Gastroesophageal sphincter (tissue), 4 donors: ENCODE measurements around the gene MTERF2. TPM values are rescaled to one million over a fixed set of nuclear protein-coding genes. Genes with fewer than 3 reads are reported as not detected.

ENCODE experiments used
- ATAC-seq: fragments of 150-250 bp; one replicate; pipeline ENCODE4 v1.9.1; 2016; ENCODE audit warnings: mild to moderate bottlenecking, moderate library complexity
- H3K27ac ChIP-seq, 4 donors: fragments of 200-600 bp; sonication (generic) in 3 of 4; 1 replicate in 3 of 4; 2 replicates in 1 of 4; pipeline ENCODE4 v1.5.1; 2016 to 2019
- H3K27me3 ChIP-seq: fragments of 200-600 bp; sonication (generic); one replicate; pipeline ENCODE4 v1.5.1; 2019
- H3K36me3 ChIP-seq, 2 donors: fragments of 200-600 bp; sonication (generic); one replicate each; pipeline ENCODE4 v1.5.1; 2019; ENCODE audit warnings: control low read depth in 1 of 2
- H3K4me1 ChIP-seq, 3 donors: fragments of 200-600 bp; sonication (generic); 1 replicate in 2 of 3; 2 replicates in 1 of 3; pipeline ENCODE4 v1.5.1; 2016 to 2019; ENCODE audit warnings: control low read depth in 2 of 3
- H3K4me3 ChIP-seq, 2 donors: fragments of 200-600 bp; sonication (generic); one replicate each; pipeline ENCODE4 v1.5.1; 2019; ENCODE audit warnings: mild to moderate bottlenecking in 1 of 2, moderate library complexity in 1 of 2
- H3K9me3 ChIP-seq, 3 donors: fragments of 200-600 bp; sonication (generic); one replicate each; pipeline ENCODE4 v1.5.1; 2017 to 2019; ENCODE audit warnings: control low read depth in 2 of 3
- EP300 ChIP-seq: sonication (generic); formaldehyde crosslinking; IDR thresholded peaks from one replicate; pipeline ENCODE4 v1.6.1; 2017; ENCODE audit warnings: antibody characterized with exemption, mild to moderate bottlenecking
- POLR2A ChIP-seq, 2 donors: fragments of 450-650 bp; IDR thresholded peaks; one replicate each; pipeline ENCODE4 v1.6.1; 2017; ENCODE audit warnings: antibody characterized with exemption in 2 of 2, mild to moderate bottlenecking in 2 of 2, moderate library complexity in 1 of 2
- POLR2AphosphoS5 ChIP-seq: sonication (generic); formaldehyde crosslinking; IDR thresholded peaks from one replicate; pipeline ENCODE4 v1.6.1; 2017; ENCODE audit warnings: antibody characterized with exemption
- WGBS, 2 donors: methylation state at CpG; one replicate each; pipeline ENCODE4 v1.1.5; 2018; ENCODE audit warnings: low coverage in 1 of 2; 5-methylcytosine and 5-hydroxymethylcytosine counted together
- total RNA-seq, 4 donors: library from RNA; depleted of rRNA; stranded (reverse); fragments of >200 nt; gene quantifications; one replicate each; pipeline ENCODE4 v1.1.0, GENCODE V29; 2016
- TF ChIP-seq, protein P1 (sequence below), 4 experiments: fragments of 200-600 bp in 2 of 4; fragments of 450-650 bp in 2 of 4; sonication (generic) in 1 of 4; IDR thresholded peaks; one replicate each; pipeline ENCODE4 v1.5.1; 2017 to 2019; ENCODE audit warnings: antibody characterized with exemption in 4 of 4, mild to moderate bottlenecking in 2 of 4, moderate library complexity in 2 of 4

MTERF2 gene
- total RNA-seq, 4 donors from 2014 or later, result 22.5 to 35.0 (median 29.4) TPM

DNA sequence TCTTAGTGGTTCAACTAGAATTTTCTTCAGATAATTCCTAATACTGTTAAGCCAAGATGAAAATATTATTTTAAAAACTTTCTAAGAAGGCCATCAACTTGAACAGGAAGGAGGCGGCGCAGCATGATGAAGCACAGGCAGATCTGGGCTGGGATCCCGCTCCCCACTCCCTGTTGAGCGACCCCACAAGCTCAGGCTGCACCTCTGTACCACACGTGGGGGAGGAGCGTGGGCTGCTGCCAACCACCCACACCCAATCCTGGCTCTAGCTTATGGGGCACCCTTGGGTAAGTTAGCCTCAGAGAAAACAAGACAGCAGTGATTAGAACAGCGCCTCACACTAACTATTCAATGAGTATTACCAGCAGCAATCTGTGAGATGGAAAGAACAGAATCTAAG is 6.0 kb downstream of the MTERF2 start:
- 57% methylated on average over 4 of the region's 7 CpGs; no CpG with 5 or more reads in 1 of the 2 donors for WGBS, 2 donors
- Histone ChIP-seq H3K36me3 (peaks cover 0 to 14% of the 10 kb centered on the region in 2 donors), H3K27me3 (no peaks in the 10 kb centered on the region), H3K4me3 (no peak overlapping the region), H3K9me3 (no peaks in the 10 kb centered on the region), H3K4me1 (peaks cover 16 to 92% (median 22%) of the 10 kb centered on the region in 3 donors), H3K27ac (peak overlapping the region in 3 of 4 donors; percentile 56 to 58 (median 56))
- no peak for ATAC-seq
- no peak for TF ChIP-seq POLR2A (IDR thresholded peaks at IDR 0.05)
- no peak for TF ChIP-seq EP300
- no peak for TF ChIP-seq POLR2AphosphoS5
- TF ChIP-seq, protein P1, sequence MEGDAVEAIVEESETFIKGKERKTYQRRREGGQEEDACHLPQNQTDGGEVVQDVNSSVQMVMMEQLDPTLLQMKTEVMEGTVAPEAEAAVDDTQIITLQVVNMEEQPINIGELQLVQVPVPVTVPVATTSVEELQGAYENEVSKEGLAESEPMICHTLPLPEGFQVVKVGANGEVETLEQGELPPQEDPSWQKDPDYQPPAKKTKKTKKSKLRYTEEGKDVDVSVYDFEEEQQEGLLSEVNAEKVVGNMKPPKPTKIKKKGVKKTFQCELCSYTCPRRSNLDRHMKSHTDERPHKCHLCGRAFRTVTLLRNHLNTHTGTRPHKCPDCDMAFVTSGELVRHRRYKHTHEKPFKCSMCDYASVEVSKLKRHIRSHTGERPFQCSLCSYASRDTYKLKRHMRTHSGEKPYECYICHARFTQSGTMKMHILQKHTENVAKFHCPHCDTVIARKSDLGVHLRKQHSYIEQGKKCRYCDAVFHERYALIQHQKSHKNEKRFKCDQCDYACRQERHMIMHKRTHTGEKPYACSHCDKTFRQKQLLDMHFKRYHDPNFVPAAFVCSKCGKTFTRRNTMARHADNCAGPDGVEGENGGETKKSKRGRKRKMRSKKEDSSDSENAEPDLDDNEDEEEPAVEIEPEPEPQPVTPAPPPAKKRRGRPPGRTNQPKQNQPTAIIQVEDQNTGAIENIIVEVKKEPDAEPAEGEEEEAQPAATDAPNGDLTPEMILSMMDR (IDR thresholded peaks at IDR 0.05), result no peak

DNA sequence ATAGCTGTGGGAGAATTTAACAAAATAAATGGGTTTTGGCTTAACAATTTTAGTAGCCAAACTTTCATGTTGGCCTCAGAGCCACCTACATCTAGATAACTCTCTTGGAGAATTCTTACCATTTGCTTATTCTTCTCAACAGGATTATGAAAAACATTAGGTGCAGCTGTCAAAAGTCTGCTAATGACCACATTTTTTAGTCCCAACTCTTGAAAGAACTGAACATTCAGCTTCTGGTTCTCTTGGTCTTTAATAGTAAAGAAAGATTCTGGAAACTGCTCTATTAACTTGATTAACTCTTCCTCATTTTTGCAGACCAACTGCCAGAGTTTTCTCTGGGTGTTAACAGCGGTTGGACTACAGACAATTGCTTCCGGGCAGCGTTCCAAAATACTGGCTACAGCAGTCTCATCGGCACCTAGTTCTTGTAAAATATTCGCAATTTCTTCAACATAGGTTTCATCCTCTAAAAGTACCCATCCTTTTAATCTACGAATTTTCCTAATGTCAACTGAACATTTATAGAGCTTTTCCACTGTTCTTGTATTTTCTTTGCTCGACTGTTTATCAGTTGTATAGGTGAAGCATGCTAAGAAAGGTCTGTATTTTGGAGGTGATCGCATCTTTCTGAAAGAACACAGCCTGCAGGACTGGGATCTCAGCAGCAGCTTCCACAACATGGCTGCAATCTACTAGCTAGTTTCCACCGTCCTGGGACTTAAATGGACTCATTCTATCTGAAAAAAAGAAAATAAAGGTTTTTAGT is 8.7 kb downstream of the MTERF2 start:
- H3K4me3 ChIP-seq, result no peak overlapping the region
- ATAC-seq, result no peak
- no peaks in the 10 kb centered on the region for H3K9me3 ChIP-seq
- WGBS, 2 donors, result 8 to 24% methylated on average over 4 to 9 of the region's 9 CpGs
- TF ChIP-seq POLR2AphosphoS5, result no peak
- no peak for TF ChIP-seq POLR2A (IDR thresholded peaks at IDR 0.05)
- no peak for TF ChIP-seq EP300
- TF ChIP-seq, protein P1 (IDR thresholded peaks at IDR 0.05), result no peak
- H3K4me1 ChIP-seq, result peaks cover 13 to 93% (median 23%) of the 10 kb centered on the region in 3 donors
- no peaks in the 10 kb centered on the region for H3K27me3 ChIP-seq
- peak overlapping the region; percentile 48 to 56 (median 54) for H3K27ac ChIP-seq
- no peaks in the 10 kb centered on the region for H3K36me3 ChIP-seq

- Histone ChIP-seq H3K27me3 (no peaks in the 10 kb centered on the region), H3K27ac (peak overlapping the region in 2 of 4 donors; percentile 28 to 56), H3K4me3 (no peak overlapping the region), H3K36me3 (peaks cover 0 to 2% of the 10 kb centered on the region in 2 donors), H3K4me1 (peaks cover 13 to 99% (median 23%) of the 10 kb centered on the region in 3 donors), H3K9me3 (no peaks in the 10 kb centered on the region)
- TF ChIP-seq POLR2A (IDR thresholded peaks at IDR 0.05) (no peak), POLR2AphosphoS5 (no peak), EP300 (no peak)
- TF ChIP-seq, protein P1 (IDR thresholded peaks at IDR 0.05), result no peak
- no peak for ATAC-seq
- WGBS, 2 donors, result 29 to 33% methylated on average over 1 of the region's 1 CpG
These were observed 10.3 kb downstream of the MTERF2 start for GRCh38 chr12:106976668-106977067.

- Histone ChIP-seq H3K27ac (peak overlapping the region in 2 of 4 donors; percentile 28 to 56), H3K4me1 (peaks cover 9 to 93% (median 23%) of the 10 kb centered on the region in 3 donors), H3K27me3 (no peaks in the 10 kb centered on the region), H3K9me3 (no peaks in the 10 kb centered on the region), H3K36me3 (peaks cover 0 to 7% of the 10 kb centered on the region in 2 donors), H3K4me3 (no peak overlapping the region)
- TF ChIP-seq, protein P1 (IDR thresholded peaks at IDR 0.05), result no peak
- TF ChIP-seq POLR2AphosphoS5, result peak; percentile 57
- no peak for TF ChIP-seq POLR2A (IDR thresholded peaks at IDR 0.05)
- WGBS, 2 donors, result 79 to 86% methylated on average over 2 to 3 of the region's 3 CpGs
- ATAC-seq, result peak; percentile 39
These were observed 10.8 kb downstream of the MTERF2 start for GRCh38 chr12:106975993-106976658.
